ENCODE results near the gene OR2V2.
A peak's percentile ranks its signal among the peaks of the same experiment; 100 is the strongest.

Gene OR2V2

GRCh38 chr5:181164076-181164952 lies 16.9 kb downstream of the OR2V2 start:
- TF ChIP-seq POLR2AphosphoS5 (IDR thresholded peaks at IDR 0.05; ENCODE audit: low read depth, low read length) (no peak), SIN3A (IDR thresholded peaks at IDR 0.05; ENCODE audit: borderline replicate concordance, insufficient read depth, low read length) (no peak), TAF1 (IDR thresholded peaks at IDR 0.05; ENCODE audit: borderline replicate concordance, insufficient read depth, low read length) (no peak), FOXP2 (optimal IDR thresholded peaks at IDR 0.05; ENCODE audit: borderline replicate concordance, extremely low read depth, extremely low read length, insufficient read depth) (no peak), REST (IDR thresholded peaks at IDR 0.05; ENCODE audit: insufficient read depth in 1 of 2, low read depth in 2 of 2, low read length in 2 of 2) (no peak)

- TF ChIP-seq TAF1 (IDR thresholded peaks at IDR 0.05; ENCODE audit: borderline replicate concordance, insufficient read depth, low read length) (no peak), SIN3A (IDR thresholded peaks at IDR 0.05; ENCODE audit: borderline replicate concordance, insufficient read depth, low read length) (no peak), POLR2AphosphoS5 (IDR thresholded peaks at IDR 0.05; ENCODE audit: low read depth, low read length) (no peak)
Observed at GRCh38 chr5:181166812-181167733, 19.7 kb downstream of the OR2V2 start.

GRCh38 chr5:181167814-181168488 lies 20.6 kb downstream of the OR2V2 start:
- TF ChIP-seq TAF1 (IDR thresholded peaks at IDR 0.05; ENCODE audit: borderline replicate concordance, insufficient read depth, low read length) (no peak), POLR2AphosphoS5 (IDR thresholded peaks at IDR 0.05; ENCODE audit: low read depth, low read length) (no peak)

- TF ChIP-seq POLR2AphosphoS5 (IDR thresholded peaks at IDR 0.05; ENCODE audit: low read depth, low read length) (no peak), REST (IDR thresholded peaks at IDR 0.05; ENCODE audit: insufficient read depth in 1 of 2, low read depth in 2 of 2, low read length in 2 of 2) (no peak), SIN3A (IDR thresholded peaks at IDR 0.05; ENCODE audit: borderline replicate concordance, insufficient read depth, low read length) (no peak), TAF1 (IDR thresholded peaks at IDR 0.05; ENCODE audit: borderline replicate concordance, insufficient read depth, low read length) (no peak), FOXP2 (optimal IDR thresholded peaks at IDR 0.05; ENCODE audit: borderline replicate concordance, extremely low read depth, extremely low read length, insufficient read depth) (no peak)
Observed at GRCh38 chr5:181168595-181169118, 21.3 kb downstream of the OR2V2 start.

- TF ChIP-seq REST (IDR thresholded peaks at IDR 0.05; ENCODE audit: insufficient read depth in 1 of 2, low read depth in 2 of 2, low read length in 2 of 2), result peak; percentile 33 to 55; a peak in 2 of 4 replicates
Observed at GRCh38 chr5:181169459-181170236, 22.3 kb downstream of the OR2V2 start.

Data from PFSK-1 (cell line).